Heart right ventricle (tissue), 16 donors: ENCODE data around the gene CDC45. TPM values are rescaled to one million over a fixed set of nuclear protein-coding genes. Genes with fewer than 3 reads are reported as not detected.

Source experiments
- ATAC-seq, 8 donors: fragments of 200-7000 bp; cut with Tn5 transposase; one replicate each; pipeline ENCODE4 v1.9.1; 2020; ENCODE audit warnings: mild to moderate bottlenecking in 8 of 8, moderate library complexity in 8 of 8, moderate number of reproducible peaks in 1 of 8
- DNase-seq, 2 donors: peaks; one replicate each; pipeline ENCODE4 v3.0.0-alpha.2; 2020
- H3K27ac ChIP-seq, 10 donors: fragments of 200-600 bp; sonication (generic) in 2 of 10; one replicate each; pipeline versions ENCODE4 v1.5.0 to v1.8.0; 2020 to 2022; ENCODE audit warnings: mild to moderate bottlenecking in 3 of 10
- H3K27me3 ChIP-seq, 7 donors: fragments of 200-600 bp; one replicate each; pipeline ENCODE4 v1.8.0; 2021 to 2022; ENCODE audit warnings: mild to moderate bottlenecking in 2 of 7
- H3K36me3 ChIP-seq, 9 donors: fragments of 200-600 bp; sonication (generic) in 1 of 9; one replicate each; pipeline versions ENCODE4 v1.5.0 to v1.8.0; 2020 to 2022; ENCODE audit warnings: mild to moderate bottlenecking in 2 of 9
- H3K4me1 ChIP-seq, 9 donors: fragments of 200-600 bp; sonication (generic) in 1 of 9; one replicate each; pipeline versions ENCODE4 v1.5.0 to v1.8.0; 2020 to 2022; ENCODE audit warnings: mild to moderate bottlenecking in 4 of 9
- H3K4me3 ChIP-seq, 10 donors: fragments of 200-600 bp; sonication (generic) in 2 of 10; one replicate each; pipeline versions ENCODE4 v1.5.0 to v1.8.0; 2020 to 2022; ENCODE audit warnings: mild to moderate bottlenecking in 7 of 10, moderate library complexity in 2 of 10
- H3K9me3 ChIP-seq, 11 donors: fragments of 200-600 bp in 10 of 11; sonication (generic) in 2 of 11; one replicate each; pipeline versions ENCODE4 v1.5.0 to v1.8.0; 2013 to 2022; ENCODE audit warnings: mild to moderate bottlenecking in 2 of 11, control low read depth in 1 of 11, moderate library complexity in 1 of 11
- WGBS, 2 donors: extraction: QIAGEN DNeasy Blood & Tissue Kit; methylation state at CpG; one replicate each; pipeline ENCODE4 v1.1.7; 2013; ENCODE audit warnings: inconsistent platforms in 1 of 2; 5-methylcytosine and 5-hydroxymethylcytosine counted together
- intact Hi-C, 10 donors: fragments of 100-400 bp; cut with DNase I; formaldehyde crosslinking; loops; one replicate each; pipeline versions ENCODE4 v1.11.1 to v1.14.2; 2022
- polyA plus RNA-seq, 2 donors: library from polyadenylated mRNA; stranded (reverse); fragments of 200-250 nt; gene quantifications; one replicate each; pipeline ENCODE4 v1.2.3, GENCODE V29; 2013
- total RNA-seq, 10 donors: library from RNA; stranded (reverse); fragmentation: NEBNext Ultra II Directional in 3 of 10; extraction: Animal tissue kit (Norgen Biotek cat#: 25700) in 3 of 10; gene quantifications; one replicate each; pipeline versions ENCODE4 v1.2.1 to v1.2.4, GENCODE V29; 2021 to 2023
- TF ChIP-seq, protein P1 (sequence below), 9 donors: fragments of 200-600 bp; sonication (generic) in 2 of 9; IDR thresholded peaks; one replicate each; pipeline versions ENCODE4 v1.5.0 to v1.8.0; 2021 to 2022; ENCODE audit warnings: antibody characterized with exemption in 9 of 9, mild to moderate bottlenecking in 5 of 9, moderate library complexity in 1 of 9
- donor health status: Arrhythmogenic right ventricular cardiomyopathy.
- donor health status: ischemic (EF 13 %, LVEDD 7.1; RV severe dilation, severe dysfunction).
- donor health status: healthy with polysubstance abuse.
- donor health status: DM: no; HTN: yes; CAD: no.
- donor health status: DM: no; HTN: no; CAD: no.
- donor health status: ischemic (EF 25% LVEDD 6.9; RV normal size, moderate dysfunction).
- donor health status: ischemic (EF 25% LVEDD 5.7; RV mildly dilated, moderate dysfunction).
- donor health status: healthy.
- donor health status: DM: yes; HTN: yes; CAD: no.
- donor health status: Ischemic cardiomyopathy.
- donor health status: ischemic (EF 35%, LVEDD 5.7; RV mildly dilated, moderate dysfunction).
- donor health status: nonischemic (EF 11% LVEDD 7.7; RV severe dilation, severe dysfunction).
- donor health status: DM: yes; HTN: yes; CAD: no.
- donor health status: PGD.
- donor health status: ischemic (EF 29% LVEDD 5.4; RV normal size, mild dysfunction).
- donor health status: nonischemic (EF 23%, LVEDD 6.1; RV moderate dilation, normal function).

The CDC45 gene
- total and polyA plus RNA-seq, 12 donors: 0.15 to 3.4 (median 0.57) TPM; not detected in 4

DNA sequence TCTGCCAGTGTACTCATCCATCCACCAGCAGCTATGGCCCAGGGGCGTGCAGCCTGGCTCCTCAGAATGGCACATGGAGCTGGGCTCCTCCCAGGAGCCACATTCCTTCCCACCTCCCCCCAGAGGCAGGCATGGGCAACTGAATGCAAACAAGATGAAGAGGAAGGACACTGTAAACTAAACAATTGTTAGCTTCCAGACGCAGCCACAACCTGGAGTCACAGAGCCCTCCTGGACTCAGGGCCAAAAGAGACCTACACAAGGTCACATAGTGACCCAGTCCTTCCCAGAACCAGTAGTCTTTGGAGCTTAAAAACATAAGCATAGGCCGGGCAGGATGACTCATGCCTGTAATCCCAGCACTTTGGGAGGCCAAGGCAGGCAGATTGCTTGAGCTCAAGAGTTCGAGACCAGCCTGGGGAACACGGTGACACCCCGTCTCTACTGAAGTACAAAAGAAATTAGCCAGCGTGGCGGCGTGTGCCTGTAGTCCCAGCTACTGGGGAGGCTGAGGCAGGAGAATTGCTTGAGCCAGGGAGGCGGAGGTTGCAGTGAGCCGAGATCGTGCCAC is 75.2 kb downstream of the CDC45 start:
- WGBS, 2 donors: 84 to 90% methylated on average over 12 of the region's 12 CpGs
- Histone ChIP-seq H3K4me3 (no peak overlapping the region), H3K27me3 (no peaks in the 10 kb centered on the region), H3K9me3 (peaks cover 0 to 15% (median 0%) of the 10 kb centered on the region in 11 donors), H3K4me1 (no peaks in the 10 kb centered on the region), H3K36me3 (no peaks in the 10 kb centered on the region), H3K27ac (no peak overlapping the region)
- DNase-seq (no peak), ATAC-seq (peak in 1 of 8 donors; percentile 47)
- TF ChIP-seq, protein P1, sequence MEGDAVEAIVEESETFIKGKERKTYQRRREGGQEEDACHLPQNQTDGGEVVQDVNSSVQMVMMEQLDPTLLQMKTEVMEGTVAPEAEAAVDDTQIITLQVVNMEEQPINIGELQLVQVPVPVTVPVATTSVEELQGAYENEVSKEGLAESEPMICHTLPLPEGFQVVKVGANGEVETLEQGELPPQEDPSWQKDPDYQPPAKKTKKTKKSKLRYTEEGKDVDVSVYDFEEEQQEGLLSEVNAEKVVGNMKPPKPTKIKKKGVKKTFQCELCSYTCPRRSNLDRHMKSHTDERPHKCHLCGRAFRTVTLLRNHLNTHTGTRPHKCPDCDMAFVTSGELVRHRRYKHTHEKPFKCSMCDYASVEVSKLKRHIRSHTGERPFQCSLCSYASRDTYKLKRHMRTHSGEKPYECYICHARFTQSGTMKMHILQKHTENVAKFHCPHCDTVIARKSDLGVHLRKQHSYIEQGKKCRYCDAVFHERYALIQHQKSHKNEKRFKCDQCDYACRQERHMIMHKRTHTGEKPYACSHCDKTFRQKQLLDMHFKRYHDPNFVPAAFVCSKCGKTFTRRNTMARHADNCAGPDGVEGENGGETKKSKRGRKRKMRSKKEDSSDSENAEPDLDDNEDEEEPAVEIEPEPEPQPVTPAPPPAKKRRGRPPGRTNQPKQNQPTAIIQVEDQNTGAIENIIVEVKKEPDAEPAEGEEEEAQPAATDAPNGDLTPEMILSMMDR (IDR thresholded peaks at IDR 0.05): no peak
- intact Hi-C loops: no loop called here

DNA sequence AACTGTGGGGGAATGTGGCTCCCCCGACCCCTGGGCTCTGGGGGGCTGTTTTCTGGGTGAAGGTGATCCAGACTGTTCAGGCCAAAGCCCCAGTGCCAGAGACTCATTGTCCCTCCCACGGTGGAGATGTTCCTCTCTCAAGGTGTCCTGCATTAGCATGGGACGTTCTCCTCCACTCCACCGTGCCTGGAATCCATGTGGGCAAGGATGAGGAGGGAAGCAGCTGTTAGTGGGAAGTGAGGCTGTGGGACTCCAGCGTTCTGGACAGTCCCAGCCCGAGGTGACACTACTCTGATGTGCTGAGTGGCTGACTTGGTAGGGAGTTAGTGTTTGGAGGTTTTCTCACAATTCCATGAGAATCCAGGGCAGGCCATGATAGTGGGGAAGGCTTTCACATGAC is 75.9 kb downstream of the CDC45 start:
- Histone ChIP-seq H3K27ac (no peak overlapping the region), H3K36me3 (no peaks in the 10 kb centered on the region), H3K4me3 (no peak overlapping the region), H3K9me3 (peaks cover 0 to 15% (median 0%) of the 10 kb centered on the region in 11 donors), H3K4me1 (no peaks in the 10 kb centered on the region), H3K27me3 (no peaks in the 10 kb centered on the region)
- WGBS, 2 donors: 81 to 87% methylated on average over 6 of the region's 6 CpGs
- DNase-seq: no peak
- TF ChIP-seq, protein P1 (IDR thresholded peaks at IDR 0.05): no peak
- ATAC-seq: no peak
- intact Hi-C loops: no loop called here

DNA sequence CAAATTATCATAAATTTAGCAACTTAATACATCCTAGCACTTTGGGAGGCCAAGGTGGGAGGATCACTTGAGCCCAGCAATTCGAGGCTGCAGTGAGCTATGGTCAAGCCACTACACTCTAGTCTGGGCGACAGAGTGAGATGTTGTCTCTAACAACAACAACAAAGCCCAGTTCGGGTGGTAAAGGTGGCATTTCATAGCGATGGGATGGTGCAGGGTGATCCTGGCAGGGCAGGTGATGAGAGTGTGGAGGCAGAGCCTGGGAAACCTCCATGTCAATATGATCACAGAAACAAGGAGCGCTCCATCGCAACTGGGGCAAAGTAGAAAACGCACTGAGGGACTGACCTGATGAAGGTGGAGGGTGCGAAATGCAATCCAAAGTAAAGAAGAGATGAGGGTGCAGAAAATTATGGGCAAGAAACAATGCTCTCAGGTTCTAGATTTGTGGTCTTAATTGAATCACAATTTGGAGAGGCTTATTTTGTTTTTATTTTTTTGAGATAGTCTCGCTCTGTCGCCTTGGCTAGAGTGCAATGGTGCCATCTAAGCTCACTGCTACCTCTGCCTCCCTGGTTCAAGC is 77.3 kb downstream of the CDC45 start:
- H3K4me3 ChIP-seq: no peak overlapping the region
- WGBS, 2 donors: 92 to 93% methylated on average over 10 of the region's 10 CpGs
- TF ChIP-seq, protein P1 (IDR thresholded peaks at IDR 0.05): no peak
- H3K27me3 ChIP-seq: no peaks in the 10 kb centered on the region
- H3K36me3 ChIP-seq: no peaks in the 10 kb centered on the region
- H3K9me3 ChIP-seq: peaks cover 0 to 15% (median 0%) of the 10 kb centered on the region in 11 donors
- H3K4me1 ChIP-seq: no peaks in the 10 kb centered on the region
- no peak overlapping the region for H3K27ac ChIP-seq
- intact Hi-C loops: no loop called here
- ATAC-seq (no peak), DNase-seq (no peak)

DNA sequence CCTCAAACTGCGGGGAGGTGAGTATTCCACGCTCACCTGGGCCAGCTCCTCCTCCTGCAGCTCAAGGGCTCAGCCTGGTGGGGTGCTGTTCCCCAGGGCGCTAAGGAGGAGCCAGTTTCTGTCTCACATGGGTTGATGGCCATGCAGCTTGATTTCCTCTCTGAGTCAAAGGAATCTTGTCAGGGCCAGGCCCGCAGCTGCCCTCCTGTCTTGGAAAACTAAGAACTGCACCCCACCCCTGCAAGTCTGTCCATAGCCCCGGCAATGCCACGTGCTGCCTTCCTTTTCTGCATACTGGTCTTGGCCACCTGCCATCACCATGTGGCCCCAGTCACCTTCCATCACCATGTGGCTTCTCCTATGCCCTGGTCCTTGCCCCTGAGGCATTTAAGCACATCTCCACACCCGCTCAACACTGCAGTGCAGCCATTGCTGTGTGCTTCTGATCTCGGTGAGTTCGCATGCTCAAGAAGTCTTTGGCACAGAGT is 79.6 kb downstream of the CDC45 start:
- 83 to 86% methylated on average over 9 of the region's 9 CpGs for WGBS, 2 donors
- H3K9me3 ChIP-seq: peaks cover 0 to 13% (median 0%) of the 10 kb centered on the region in 11 donors
- H3K36me3 ChIP-seq: no peaks in the 10 kb centered on the region
- TF ChIP-seq, protein P1 (IDR thresholded peaks at IDR 0.05): no peak
- DNase-seq: no peak
- no peak overlapping the region for H3K27ac ChIP-seq
- H3K4me1 ChIP-seq: no peaks in the 10 kb centered on the region
- intact Hi-C loops: no loop called here
- no peak for ATAC-seq
- H3K27me3 ChIP-seq: no peaks in the 10 kb centered on the region
- H3K4me3 ChIP-seq: no peak overlapping the region
